HG02840 (cell line): ENCODE data around the gene ANKFY1.

ENCODE experiments used
- ATAC-seq: cut with Tn5 transposase; IDR thresholded peaks from one replicate; pipeline ENCODE4 v1.9.1; 2021; ENCODE audit warnings: mild to moderate bottlenecking, moderate library complexity, moderate number of reproducible peaks; ENCODE audit not compliant: unreplicated experiment, low FRiP score

Gene ANKFY1

GRCh38 chr17:4186357-4186881 is 77.4 kb downstream of the ANKFY1 start:
- ATAC-seq, result no peak

GRCh38 chr17:4185656-4186055 is 78.1 kb downstream of the ANKFY1 start:
- no peak for ATAC-seq

- no peak for ATAC-seq
Observed at GRCh38 chr17:4184811-4185210, 79.0 kb downstream of the ANKFY1 start.

- no peak for ATAC-seq
Observed at GRCh38 chr17:4182043-4182442, 81.7 kb downstream of the ANKFY1 start.

- no peak for ATAC-seq
Observed at GRCh38 chr17:4180791-4181190, 83.0 kb downstream of the ANKFY1 start.

GRCh38 chr17:4179071-4179470 is 84.7 kb downstream of the ANKFY1 start:
- no peak for ATAC-seq

GRCh38 chr17:4178651-4179050 is 85.1 kb downstream of the ANKFY1 start:
- no peak for ATAC-seq

- ATAC-seq, result no peak
Observed at GRCh38 chr17:4177806-4178205, 86.0 kb downstream of the ANKFY1 start.

- no peak for ATAC-seq
Observed at GRCh38 chr17:4176808-4177472, 86.8 kb downstream of the ANKFY1 start.

GRCh38 chr17:4175921-4176807 is 87.6 kb downstream of the ANKFY1 start:
- no peak for ATAC-seq

GRCh38 chr17:4174556-4174955 is 89.2 kb downstream of the ANKFY1 start:
- no peak for ATAC-seq

- no peak for ATAC-seq
Observed at GRCh38 chr17:4173781-4174180, 90.0 kb downstream of the ANKFY1 start.

- no peak for ATAC-seq
Observed at GRCh38 chr17:4172356-4172755, 91.4 kb downstream of the ANKFY1 start.

GRCh38 chr17:4170639-4171280 is 93.0 kb downstream of the ANKFY1 start:
- ATAC-seq, result no peak

GRCh38 chr17:4167786-4168185 is 96.0 kb downstream of the ANKFY1 start:
- no peak for ATAC-seq

- ATAC-seq, result no peak
Observed at GRCh38 chr17:4166419-4166818, 97.4 kb downstream of the ANKFY1 start.

GRCh38 chr17:4165301-4166010 is 98.3 kb downstream of the ANKFY1 start:
- no peak for ATAC-seq

- no peak for ATAC-seq
Observed at GRCh38 chr17:4163951-4164350, 99.8 kb downstream of the ANKFY1 start.

GRCh38 chr17:4162775-4163466 is 100.9 kb downstream of the ANKFY1 start:
- ATAC-seq, result no peak

GRCh38 chr17:4162321-4162720 is 101.5 kb downstream of the ANKFY1 start:
- no peak for ATAC-seq
